HFF-Myc (cell line): ENCODE results near the gene SEPTIN10.
A peak's percentile ranks its signal among the peaks of the same experiment; 100 is the strongest.

Experiments
- DNase-seq: peaks from one replicate; pipeline ENCODE4 v3.0.0-alpha.2; 2011; ENCODE audit warnings: low read depth; ENCODE audit errors: extremely low read depth
- H3K4me3 ChIP-seq: replicated peaks from 2 replicates; pipeline ENCODE4 v1.5.1; 2011; ENCODE audit warnings: low read depth, mild to moderate bottlenecking, control low read depth, low read length
- CTCF ChIP-seq: IDR thresholded peaks from 2 replicates; pipeline ENCODE4 v1.5.1; 2012; ENCODE audit warnings: mild to moderate bottlenecking, low read depth, low read length, control low read depth; ENCODE audit errors: missing control alignments

SEPTIN10 gene

GRCh38 chr2:109575373-109575772, 38.4 kb downstream of the SEPTIN10 start:
- DNase-seq = no peak
- no peak for TF ChIP-seq CTCF
- no peak overlapping the region for H3K4me3 ChIP-seq

- no peak for DNase-seq
- no peak for TF ChIP-seq CTCF
- H3K4me3 ChIP-seq = no peak overlapping the region
Measured at GRCh38 chr2:109563980-109564550, 49.7 kb downstream of the SEPTIN10 start.

- DNase-seq = no peak
- no peak for TF ChIP-seq CTCF
- no peak overlapping the region for H3K4me3 ChIP-seq
Measured at GRCh38 chr2:109563288-109563687, 50.5 kb downstream of the SEPTIN10 start.

GRCh38 chr2:109562421-109562820, 51.3 kb downstream of the SEPTIN10 start:
- no peak for DNase-seq
- H3K4me3 ChIP-seq = no peak overlapping the region
- no peak for TF ChIP-seq CTCF

GRCh38 chr2:109560265-109560664, 53.5 kb downstream of the SEPTIN10 start:
- no peak overlapping the region for H3K4me3 ChIP-seq
- TF ChIP-seq CTCF = no peak
- no peak for DNase-seq

GRCh38 chr2:109558076-109558882, 55.5 kb downstream of the SEPTIN10 start:
- H3K4me3 ChIP-seq = no peak overlapping the region
- TF ChIP-seq CTCF = no peak
- peak; percentile 55 for DNase-seq

GRCh38 chr2:109557309-109557708, 56.5 kb downstream of the SEPTIN10 start:
- TF ChIP-seq CTCF = no peak
- H3K4me3 ChIP-seq = no peak overlapping the region
- no peak for DNase-seq
